ENCODE measurements around the gene DNAH7. TPM values are rescaled to one million over a fixed set of nuclear protein-coding genes. Genes with fewer than 3 reads are reported as not detected.

The DNAH7 gene
- total RNA-seq, 2 experiments from 2014 or later: not detected

- H3K27me3 Mint-ChIP-seq: peaks cover 4% of the 10 kb centered on the region
- no peak overlapping the region for H3K27ac Mint-ChIP-seq
- H3K4me3 Mint-ChIP-seq: no peak overlapping the region
- ATAC-seq (ENCODE audit: low read depth): no peak
- H3K36me3 Mint-ChIP-seq: no peaks in the 10 kb centered on the region
- H3K4me1 Mint-ChIP-seq: no peaks in the 10 kb centered on the region
- DNase-seq: no peak
- H3K9me3 Mint-ChIP-seq: peaks cover 4% of the 10 kb centered on the region
- POLR2A ChIA-PET: no interaction called here
Observed at GRCh38 chr2:195768431-195768830, 300.2 kb downstream of the DNAH7 start.

DNA sequence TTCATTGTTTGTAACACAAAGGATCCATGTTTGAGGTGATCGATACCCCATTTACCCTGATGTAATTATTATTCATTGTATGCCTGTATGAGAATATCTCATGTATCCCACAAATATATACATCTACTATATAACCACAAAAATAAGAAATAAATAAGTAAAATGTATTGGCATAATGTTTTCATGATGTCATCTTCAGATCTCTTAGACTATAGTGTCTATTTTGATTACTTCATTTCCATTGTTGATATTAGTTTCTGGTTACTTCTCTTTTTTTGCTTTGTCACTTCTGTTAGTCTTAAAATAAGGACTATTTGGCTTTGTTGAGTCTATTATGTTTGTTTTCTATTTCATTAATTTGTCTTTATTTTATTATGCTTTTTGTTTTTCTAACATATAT is 301.9 kb downstream of the DNAH7 start:
- DNase-seq: no peak
- H3K36me3 Mint-ChIP-seq: no peaks in the 10 kb centered on the region
- peaks cover 7% of the 10 kb centered on the region for H3K9me3 Mint-ChIP-seq
- H3K27me3 Mint-ChIP-seq: peaks cover 4% of the 10 kb centered on the region
- H3K4me1 Mint-ChIP-seq: no peaks in the 10 kb centered on the region
- no peak overlapping the region for H3K4me3 Mint-ChIP-seq
- no peak for ATAC-seq (ENCODE audit: low read depth)
- POLR2A ChIA-PET: no interaction called here
- H3K27ac Mint-ChIP-seq: no peak overlapping the region

- H3K27ac Mint-ChIP-seq: no peak overlapping the region
- DNase-seq: no peak
- ATAC-seq (ENCODE audit: low read depth): no peak
- POLR2A ChIA-PET: no interaction called here
- no peaks in the 10 kb centered on the region for H3K4me1 Mint-ChIP-seq
- no peak overlapping the region for H3K4me3 Mint-ChIP-seq
- peaks cover 9% of the 10 kb centered on the region for H3K9me3 Mint-ChIP-seq
- H3K27me3 Mint-ChIP-seq: peaks cover 4% of the 10 kb centered on the region
- H3K36me3 Mint-ChIP-seq: no peaks in the 10 kb centered on the region
Observed at GRCh38 chr2:195763866-195764265, 304.8 kb downstream of the DNAH7 start.

DNA sequence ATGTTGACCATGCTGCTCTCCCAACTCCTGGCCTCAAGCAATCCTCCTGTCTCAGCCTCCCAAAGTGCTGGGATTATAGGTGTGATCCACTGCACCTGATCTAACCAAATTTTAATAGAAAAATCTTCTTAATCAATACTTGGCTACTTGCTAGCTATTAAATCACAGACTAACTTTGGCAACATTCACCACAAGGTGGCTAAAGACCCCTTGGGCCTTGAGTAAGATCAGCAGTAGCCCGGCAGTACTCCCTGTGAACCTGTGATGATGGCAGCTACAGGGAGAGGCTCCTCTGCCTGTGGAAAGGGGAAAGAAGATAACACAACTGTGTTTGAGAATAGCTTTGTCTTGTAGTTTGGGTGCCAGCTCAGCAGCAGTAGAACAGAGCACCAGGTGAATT is 308.8 kb downstream of the DNAH7 start:
- DNase-seq: no peak
- no peak overlapping the region for H3K4me3 Mint-ChIP-seq
- H3K36me3 Mint-ChIP-seq: no peaks in the 10 kb centered on the region
- POLR2A ChIA-PET: no interaction called here
- ATAC-seq (ENCODE audit: low read depth): no peak
- no peak overlapping the region for H3K27ac Mint-ChIP-seq
- peaks cover 2% of the 10 kb centered on the region for H3K27me3 Mint-ChIP-seq
- no peaks in the 10 kb centered on the region for H3K4me1 Mint-ChIP-seq
- H3K9me3 Mint-ChIP-seq: peaks cover 7% of the 10 kb centered on the region

GRCh38 chr2:195758846-195759245 is 309.8 kb downstream of the DNAH7 start:
- Mint-ChIP-seq H3K36me3 (no peaks in the 10 kb centered on the region), H3K9me3 (peaks cover 5% of the 10 kb centered on the region), H3K27ac (no peak overlapping the region), H3K4me3 (no peak overlapping the region), H3K27me3 (no peaks in the 10 kb centered on the region), H3K4me1 (no peaks in the 10 kb centered on the region)
- DNase-seq (no peak), ATAC-seq (ENCODE audit: low read depth) (no peak)
- POLR2A ChIA-PET: no interaction called here

- POLR2A ChIA-PET: no interaction called here
- no peak for ATAC-seq (ENCODE audit: low read depth)
- no peak overlapping the region for H3K4me3 Mint-ChIP-seq
- no peak overlapping the region for H3K27ac Mint-ChIP-seq
- DNase-seq: no peak
- no peaks in the 10 kb centered on the region for H3K36me3 Mint-ChIP-seq
- H3K4me1 Mint-ChIP-seq: no peaks in the 10 kb centered on the region
- no peaks in the 10 kb centered on the region for H3K27me3 Mint-ChIP-seq
- peaks cover 2% of the 10 kb centered on the region for H3K9me3 Mint-ChIP-seq
Observed at GRCh38 chr2:195756218-195756942, 312.3 kb downstream of the DNAH7 start.

GRCh38 chr2:195741191-195741590 is 327.4 kb downstream of the DNAH7 start:
- Mint-ChIP-seq H3K36me3 (peaks cover 36% of the 10 kb centered on the region), H3K27me3 (no peaks in the 10 kb centered on the region), H3K4me3 (no peak overlapping the region), H3K9me3 (peaks cover 3% of the 10 kb centered on the region), H3K4me1 (no peaks in the 10 kb centered on the region), H3K27ac (no peak overlapping the region)
- DNase-seq: no peak
- POLR2A ChIA-PET: no interaction called here
- no peak for ATAC-seq (ENCODE audit: low read depth)

- no peaks in the 10 kb centered on the region for H3K9me3 Mint-ChIP-seq
- H3K36me3 Mint-ChIP-seq: peaks cover 43% of the 10 kb centered on the region
- no peak for DNase-seq
- H3K27ac Mint-ChIP-seq: no peak overlapping the region
- H3K27me3 Mint-ChIP-seq: no peaks in the 10 kb centered on the region
- POLR2A ChIA-PET: no interaction called here
- H3K4me1 Mint-ChIP-seq: no peaks in the 10 kb centered on the region
- no peak for ATAC-seq (ENCODE audit: low read depth)
- no peak overlapping the region for H3K4me3 Mint-ChIP-seq
Observed at GRCh38 chr2:195737511-195738325, 330.9 kb downstream of the DNAH7 start.

GRCh38 chr2:195735347-195735746 is 333.3 kb downstream of the DNAH7 start:
- peaks cover 54% of the 10 kb centered on the region for H3K36me3 Mint-ChIP-seq
- H3K4me1 Mint-ChIP-seq: peaks cover 1% of the 10 kb centered on the region
- no peak overlapping the region for H3K4me3 Mint-ChIP-seq
- POLR2A ChIA-PET: no interaction called here
- H3K27ac Mint-ChIP-seq: no peak overlapping the region
- ATAC-seq (ENCODE audit: low read depth): no peak
- no peak for DNase-seq
- H3K27me3 Mint-ChIP-seq: no peaks in the 10 kb centered on the region
- H3K9me3 Mint-ChIP-seq: peaks cover 3% of the 10 kb centered on the region

GRCh38 chr2:195734931-195735330 is 333.7 kb downstream of the DNAH7 start:
- no peaks in the 10 kb centered on the region for H3K27me3 Mint-ChIP-seq
- no peak overlapping the region for H3K4me3 Mint-ChIP-seq
- H3K36me3 Mint-ChIP-seq: peaks cover 54% of the 10 kb centered on the region
- no peak for ATAC-seq (ENCODE audit: low read depth)
- POLR2A ChIA-PET: no interaction called here
- H3K9me3 Mint-ChIP-seq: peaks cover 3% of the 10 kb centered on the region
- peaks cover 4% of the 10 kb centered on the region for H3K4me1 Mint-ChIP-seq
- DNase-seq: no peak
- H3K27ac Mint-ChIP-seq: no peak overlapping the region

DNA sequence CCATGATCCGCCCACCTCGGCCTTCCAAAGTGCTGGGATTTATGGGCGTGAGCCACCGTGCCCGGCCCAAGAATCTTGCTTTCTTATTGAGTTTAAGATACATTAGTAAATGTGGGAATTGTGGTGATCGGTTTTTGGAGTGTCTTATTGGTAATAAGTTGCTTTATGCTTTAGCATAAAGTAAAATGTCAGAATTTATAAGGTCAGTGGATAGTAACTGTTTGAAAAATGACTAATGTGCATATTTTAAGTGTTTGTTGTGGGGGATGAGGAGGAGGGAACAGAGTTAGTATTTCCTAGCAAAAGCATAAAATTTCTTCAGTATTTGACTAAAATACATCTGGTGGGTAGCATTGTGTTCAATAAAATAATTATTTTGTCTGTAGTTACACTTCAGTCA is 334.2 kb downstream of the DNAH7 start:
- H3K27ac Mint-ChIP-seq: no peak overlapping the region
- ATAC-seq (ENCODE audit: low read depth): no peak
- POLR2A ChIA-PET: no interaction called here
- DNase-seq: no peak
- peaks cover 4% of the 10 kb centered on the region for H3K4me1 Mint-ChIP-seq
- peaks cover 3% of the 10 kb centered on the region for H3K9me3 Mint-ChIP-seq
- peaks cover 54% of the 10 kb centered on the region for H3K36me3 Mint-ChIP-seq
- no peaks in the 10 kb centered on the region for H3K27me3 Mint-ChIP-seq
- no peak overlapping the region for H3K4me3 Mint-ChIP-seq

DNA sequence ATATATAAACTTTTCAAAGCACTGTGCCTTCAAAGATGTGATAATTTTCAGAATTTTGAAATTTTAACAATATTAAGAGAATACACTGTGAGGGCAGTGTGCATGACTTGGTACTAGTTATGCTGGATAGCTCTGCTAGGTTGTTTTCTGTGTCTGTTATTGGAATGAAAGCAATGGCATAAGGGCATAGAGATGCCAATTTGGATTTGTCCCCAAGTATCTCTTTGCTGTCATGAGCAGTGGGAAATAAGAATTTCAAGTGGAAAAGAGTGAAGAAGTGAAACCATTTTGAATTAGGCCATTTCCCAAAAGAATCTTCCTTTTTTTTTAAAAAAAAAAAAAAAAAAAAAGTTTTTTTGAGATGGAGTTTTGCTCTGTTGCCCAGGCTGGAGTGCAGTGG is 334.8 kb downstream of the DNAH7 start:
- Mint-ChIP-seq H3K4me1 (peaks cover 4% of the 10 kb centered on the region), H3K9me3 (peaks cover 3% of the 10 kb centered on the region), H3K27ac (no peak overlapping the region), H3K36me3 (peaks cover 56% of the 10 kb centered on the region), H3K27me3 (no peaks in the 10 kb centered on the region), H3K4me3 (no peak overlapping the region)
- DNase-seq (no peak), ATAC-seq (ENCODE audit: low read depth) (no peak)
- POLR2A ChIA-PET: no interaction called here

- POLR2A ChIA-PET: no interaction called here
- ATAC-seq (ENCODE audit: low read depth) (no peak), DNase-seq (no peak)
- Mint-ChIP-seq H3K9me3 (peaks cover 3% of the 10 kb centered on the region), H3K27ac (no peak overlapping the region), H3K4me1 (peaks cover 4% of the 10 kb centered on the region), H3K36me3 (peaks cover 55% of the 10 kb centered on the region), H3K4me3 (no peak overlapping the region), H3K27me3 (no peaks in the 10 kb centered on the region)
Observed at GRCh38 chr2:195732574-195732973, 336.1 kb downstream of the DNAH7 start.

DNA sequence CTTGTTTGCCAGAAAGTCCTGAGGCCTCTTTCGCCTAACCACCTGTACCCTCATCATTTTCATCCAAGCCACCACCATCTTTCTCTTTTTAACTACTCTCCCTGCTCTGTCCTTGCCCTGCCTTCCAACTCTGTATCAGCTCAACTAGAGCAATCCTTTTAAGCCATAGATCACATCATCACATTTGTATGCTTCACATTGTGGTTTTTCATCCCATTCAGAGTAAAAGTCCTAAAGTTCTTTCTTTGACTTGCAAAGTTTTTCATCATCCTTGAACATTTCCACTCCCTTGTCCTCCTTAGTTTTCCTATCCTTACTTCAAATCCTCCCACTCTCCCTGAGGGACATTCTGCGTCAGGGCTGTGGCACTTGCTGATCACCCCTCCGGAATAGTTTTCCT is 337.7 kb downstream of the DNAH7 start:
- no peak overlapping the region for H3K27ac Mint-ChIP-seq
- no peak overlapping the region for H3K4me3 Mint-ChIP-seq
- peaks cover 4% of the 10 kb centered on the region for H3K4me1 Mint-ChIP-seq
- ATAC-seq (ENCODE audit: low read depth) (no peak), DNase-seq (no peak)
- peaks cover 57% of the 10 kb centered on the region for H3K36me3 Mint-ChIP-seq
- H3K9me3 Mint-ChIP-seq: peaks cover 3% of the 10 kb centered on the region
- no peaks in the 10 kb centered on the region for H3K27me3 Mint-ChIP-seq
- POLR2A ChIA-PET: no interaction called here
